ENCODE measurements around the gene SCGB1C1. TPM values are rescaled to one million over a fixed set of nuclear protein-coding genes. Genes with fewer than 3 reads are reported as not detected.
A peak's percentile ranks its signal among the peaks of the same experiment; 100 is the strongest.

SCGB1C1 gene
- total and polyA plus RNA-seq, 3 donors from 2014 or later, result not detected

- TF ChIP-seq CTCF (IDR thresholded peaks at IDR 0.05) (peak in 1 of 3 experiments; percentile 32), POLR2A (IDR thresholded peaks at IDR 0.05) (peak; percentile 76)
- intact Hi-C loops (cut with DNase I; ENCODE audit: low total_unique reads), result no loop called here
- WGBS, 2 donors, result 0% methylated on average over 2 to 52 of the region's 63 CpGs
These were observed 14.5 kb downstream of the SCGB1C1 start, which contains the start of the genes BET1L and RIC8A for GRCh38 chr11:207208-207862. TSS of gene BET1L (minus strand) at chr11:207399. CDS start at chr11:207321, 78 bp downstream. TSS of gene RIC8A (plus strand) at chr11:207708. CDS start at chr11:208855, 1,147 bp downstream.

GRCh38 chr11:207863-208180, 14.9 kb downstream of the SCGB1C1 start:
- intact Hi-C loops (cut with DNase I; ENCODE audit: low total_unique reads), result no loop called here
- Histone ChIP-seq H3K9me3 (no peaks in the 10 kb centered on the region), H3K4me1 (peaks cover 24% of the 10 kb centered on the region), H3K27ac (peak overlapping the region; percentile 90 to 96), H3K36me3 (ENCODE audit: low read depth, missing control alignments) (no peaks in the 10 kb centered on the region), H3K27me3 (no peaks in the 10 kb centered on the region), H3K4me3 (peak overlapping the region; percentile 91 to 96)
- no peak for DNase-seq
- TF ChIP-seq CTCF (IDR thresholded peaks at IDR 0.05) (no peak), POLR2A (IDR thresholded peaks at IDR 0.05) (no peak)
- WGBS, 2 donors, result 0% methylated on average over 16 to 27 of the region's 27 CpGs

More at GRCh38 chr11:207208-207862, 14.5 kb downstream of the SCGB1C1 start, which contains the start of the genes BET1L and RIC8A:
- Histone ChIP-seq H3K4me3 (peak within 1 kb of the TSS; percentile 91 to 96), H3K4me1 (peaks cover 24% of the 10 kb centered on the region), H3K27me3 (no peaks in the 10 kb centered on the region), H3K36me3 (ENCODE audit: low read depth, missing control alignments) (no peaks in the 10 kb centered on the region), H3K27ac (peak within 1 kb of the TSS; percentile 90 to 96), H3K9me3 (no peaks in the 10 kb centered on the region)
- DNase-seq, result peak; percentile 96

- peaks cover 24% of the 10 kb centered on the region for H3K4me1 ChIP-seq
- H3K36me3 ChIP-seq (ENCODE audit: low read depth, missing control alignments), result no peaks in the 10 kb centered on the region
- no peaks in the 10 kb centered on the region for H3K27me3 ChIP-seq
- intact Hi-C loops (cut with DNase I; ENCODE audit: low total_unique reads), result no loop called here
- DNase-seq, result peak; percentile 79
- TF ChIP-seq CTCF (IDR thresholded peaks at IDR 0.05), result no peak
- TF ChIP-seq POLR2A (IDR thresholded peaks at IDR 0.05), result peak; percentile 40
- H3K9me3 ChIP-seq, result no peaks in the 10 kb centered on the region
- peak overlapping the region; percentile 90 to 96 for H3K27ac ChIP-seq
- H3K4me3 ChIP-seq, result peak overlapping the region; percentile 91 to 96
- WGBS, 2 donors, result 0% methylated on average over 20 to 49 of the region's 57 CpGs
These were observed 15.5 kb downstream of the SCGB1C1 start for GRCh38 chr11:208181-208916.

- Histone ChIP-seq H3K9me3 (no peaks in the 10 kb centered on the region), H3K27me3 (no peaks in the 10 kb centered on the region), H3K4me1 (peaks cover 24% of the 10 kb centered on the region), H3K36me3 (ENCODE audit: low read depth, missing control alignments) (no peaks in the 10 kb centered on the region), H3K4me3 (peak overlapping the region; percentile 91 to 96), H3K27ac (peak overlapping the region; percentile 90 to 96)
- TF ChIP-seq CTCF (IDR thresholded peaks at IDR 0.05) (no peak), POLR2A (IDR thresholded peaks at IDR 0.05) (no peak)
- peak; percentile 40 for DNase-seq
- intact Hi-C loops (cut with DNase I; ENCODE audit: low total_unique reads), result no loop called here
- 0 to 2% methylated on average over 12 to 26 of the region's 26 CpGs for WGBS, 2 donors
These were observed 16.0 kb downstream of the SCGB1C1 start for GRCh38 chr11:208917-209260.

Data from testis (tissue), 3 donors.